H9 (cell line): ENCODE measurements around the gene FUT9. TPM values are rescaled to one million over a fixed set of nuclear protein-coding genes. Genes with fewer than 3 reads are reported as not detected.

ENCODE experiments used
- DNase-seq: peaks from one replicate; pipeline ENCODE4 v3.0.0-alpha.2; 2017
- H2AFZ ChIP-seq: one replicate; pipeline ENCODE4 v1.6.1; 2013; ENCODE audit warnings: mild to moderate bottlenecking, low read length, control low read depth, moderate library complexity
- H2AK5ac ChIP-seq: 2 replicates; pipeline ENCODE4 v1.6.1; 2013; ENCODE audit warnings: low read length, control low read depth, mixed read lengths; ENCODE audit not compliant: insufficient read length
- H2BK120ac ChIP-seq: one replicate; pipeline ENCODE4 v1.6.1; 2013; ENCODE audit warnings: low read depth, mild to moderate bottlenecking, low read length, control low read depth, inconsistent platforms; ENCODE audit not compliant: poor library complexity, severe bottlenecking
- H2BK12ac ChIP-seq: 2 replicates; pipeline ENCODE4 v1.6.1; 2013; ENCODE audit warnings: low read length, control low read depth, mixed read lengths, low read depth; ENCODE audit not compliant: insufficient read length
- H2BK15ac ChIP-seq: 2 replicates; pipeline ENCODE4 v1.6.1; 2013; ENCODE audit warnings: low read depth, low read length, control low read depth
- H2BK20ac ChIP-seq: one replicate; pipeline ENCODE4 v1.6.1; 2013; ENCODE audit warnings: low read depth, mild to moderate bottlenecking, low read length, control low read depth, inconsistent platforms; ENCODE audit not compliant: poor library complexity, severe bottlenecking
- H2BK5ac ChIP-seq: 2 replicates; pipeline ENCODE4 v1.6.1; 2013; ENCODE audit warnings: low read length, control low read depth, mixed read lengths; ENCODE audit not compliant: insufficient read length
- H3K14ac ChIP-seq: 2 replicates; pipeline ENCODE4 v1.6.1; 2013; ENCODE audit warnings: low read length, control low read depth; ENCODE audit not compliant: insufficient read depth
- H3K18ac ChIP-seq: 2 replicates; pipeline ENCODE4 v1.6.1; 2013; ENCODE audit warnings: low read depth, mild to moderate bottlenecking, mixed read lengths, low read length, control low read depth; ENCODE audit not compliant: insufficient read length
- H3K23ac ChIP-seq: 2 replicates; pipeline ENCODE4 v1.6.1; 2013; ENCODE audit warnings: low read length, control low read depth, mixed read lengths, low read depth; ENCODE audit not compliant: insufficient read length
- H3K23me2 ChIP-seq: 2 replicates; pipeline ENCODE4 v1.6.1; 2013; ENCODE audit warnings: low read depth, mild to moderate bottlenecking, mixed read lengths, low read length, control low read depth; ENCODE audit not compliant: insufficient read length, poor library complexity, severe bottlenecking
- H3K27ac ChIP-seq: 2 replicates; pipeline ENCODE4 v1.5.1; 2013; ENCODE audit warnings: low read length, control low read depth, mixed read lengths, low read depth; ENCODE audit not compliant: insufficient read length
- H3K27me3 ChIP-seq: 2 replicates; pipeline ENCODE4 v1.6.1; 2013; ENCODE audit warnings: low read length, control low read depth, inconsistent platforms; ENCODE audit not compliant: insufficient read depth
- H3K4ac ChIP-seq: 2 replicates; pipeline ENCODE4 v1.6.1; 2013; ENCODE audit warnings: low read depth, mild to moderate bottlenecking, control low read depth, inconsistent platforms, low read length, moderate library complexity
- H3K4me1 ChIP-seq: 2 replicates; pipeline ENCODE4 v1.6.1; 2013; ENCODE audit warnings: low read length, control low read depth, inconsistent platforms; ENCODE audit not compliant: insufficient read depth
- H3K4me2 ChIP-seq: 2 replicates; pipeline ENCODE4 v1.6.1; 2013; ENCODE audit warnings: low read length, control low read depth, mixed read lengths; ENCODE audit not compliant: insufficient read length, insufficient read depth
- H3K56ac ChIP-seq: 2 replicates; pipeline ENCODE4 v1.6.1; 2013; ENCODE audit warnings: low read depth, mild to moderate bottlenecking, mixed read lengths, low read length, control low read depth; ENCODE audit not compliant: insufficient read length
- H3K79me1 ChIP-seq: 2 replicates; pipeline ENCODE4 v1.6.1; 2013; ENCODE audit warnings: low read depth, mild to moderate bottlenecking, moderate library complexity, low read length, control low read depth, inconsistent platforms; ENCODE audit not compliant: insufficient read depth, poor library complexity, severe bottlenecking
- H3K79me2 ChIP-seq: 2 replicates; pipeline ENCODE4 v1.6.1; 2013; ENCODE audit warnings: low read length, control low read depth, inconsistent platforms; ENCODE audit not compliant: insufficient read depth
- H3K9ac ChIP-seq: 2 replicates; pipeline ENCODE4 v1.6.1; 2013; ENCODE audit warnings: low read length, control low read depth, mixed read lengths; ENCODE audit not compliant: insufficient read length; ENCODE audit errors: extremely low read depth
- H3K9me3 ChIP-seq: one replicate; pipeline ENCODE4 v1.6.1; 2013; ENCODE audit warnings: low read depth, low read length, inconsistent platforms; ENCODE audit not compliant: control insufficient read depth
- H3T11ph ChIP-seq: one replicate; pipeline ENCODE4 v1.6.1; 2013; ENCODE audit warnings: mild to moderate bottlenecking, low read length, control low read depth, inconsistent platforms
- H4K20me1 ChIP-seq: one replicate; pipeline ENCODE4 v1.6.1; 2013; ENCODE audit not compliant: control insufficient read depth, insufficient read length, insufficient read depth
- H4K5ac ChIP-seq: 2 replicates; pipeline ENCODE4 v1.6.1; 2013; ENCODE audit warnings: low read depth, mild to moderate bottlenecking, mixed read lengths, low read length, control low read depth; ENCODE audit not compliant: insufficient read length
- H4K8ac ChIP-seq: replicated peaks from 2 replicates; pipeline ENCODE4 v1.6.1; 2013; ENCODE audit warnings: low read length, control low read depth, mixed read lengths, low read depth; ENCODE audit not compliant: insufficient read length
- H4K91ac ChIP-seq: 2 replicates; pipeline ENCODE4 v1.6.1; 2013; ENCODE audit warnings: low read depth, mild to moderate bottlenecking, moderate library complexity, mixed read lengths, low read length, control low read depth; ENCODE audit not compliant: insufficient read length
- H3K27ac Mint-ChIP-seq, 3 experiments: 2 replicates in 2 of 3; 3 replicates in 1 of 3; pipeline ENCODE4 v1.8.0; 2020 to 2021; ENCODE audit warnings: mixed read lengths in 3 of 3, mild to moderate bottlenecking in 1 of 3, moderate library complexity in 1 of 3
- H3K27me3 Mint-ChIP-seq: 2 replicates; pipeline ENCODE4 v1.8.0; 2021; ENCODE audit warnings: low read depth, mild to moderate bottlenecking, moderate library complexity, mixed read lengths
- H3K36me3 Mint-ChIP-seq, 3 experiments: 2 replicates in 2 of 3; 3 replicates in 1 of 3; pipeline ENCODE4 v1.8.0; 2020 to 2021; ENCODE audit warnings: low read depth in 3 of 3, mixed read lengths in 3 of 3; ENCODE audit not compliant: insufficient read depth in 1 of 3
- H3K4me1 Mint-ChIP-seq, 2 experiments: 2 replicates each; pipeline ENCODE4 v1.8.0; 2020; ENCODE audit warnings: mixed read lengths in 2 of 2
- H3K4me3 Mint-ChIP-seq, 2 experiments: 2 replicates in 1 of 2; 3 replicates in 1 of 2; pipeline ENCODE4 v1.8.0; 2020 to 2021; ENCODE audit warnings: mild to moderate bottlenecking in 2 of 2, mixed read lengths in 2 of 2, moderate library complexity in 1 of 2
- H3K9me3 Mint-ChIP-seq, 2 experiments: 2 replicates in 1 of 2; 3 replicates in 1 of 2; pipeline ENCODE4 v1.8.0; 2020; ENCODE audit warnings: mild to moderate bottlenecking in 2 of 2, mixed read lengths in 2 of 2, moderate library complexity in 1 of 2
- WGBS: extraction: QIAGEN DNeasy Blood & Tissue Kit; methylation state at CpG from one replicate; pipeline ENCODE4 v1.1.7; 2013; ENCODE audit warnings: missing lambda C conversion rate, low lambda C conversion rate, mixed read lengths; ENCODE audit not compliant: insufficient read length; ENCODE audit errors: extremely low coverage; 5-methylcytosine and 5-hydroxymethylcytosine counted together
- total RNA-seq: library from RNA; stranded (reverse); gene quantifications from 2 replicates; pipeline ENCODE4 v1.2.1, GENCODE V29; 2021
- TF ChIP-seq, protein P1 (sequence below): fragments of 200-600 bp; sonication (generic); conservative IDR thresholded peaks from 3 replicates; pipeline ENCODE4 v1.8.0; 2021; ENCODE audit warnings: antibody characterized with exemption, mild to moderate bottlenecking

The FUT9 gene
- total RNA-seq, 1 experiment from 2014 or later, result 1.6 TPM

DNA sequence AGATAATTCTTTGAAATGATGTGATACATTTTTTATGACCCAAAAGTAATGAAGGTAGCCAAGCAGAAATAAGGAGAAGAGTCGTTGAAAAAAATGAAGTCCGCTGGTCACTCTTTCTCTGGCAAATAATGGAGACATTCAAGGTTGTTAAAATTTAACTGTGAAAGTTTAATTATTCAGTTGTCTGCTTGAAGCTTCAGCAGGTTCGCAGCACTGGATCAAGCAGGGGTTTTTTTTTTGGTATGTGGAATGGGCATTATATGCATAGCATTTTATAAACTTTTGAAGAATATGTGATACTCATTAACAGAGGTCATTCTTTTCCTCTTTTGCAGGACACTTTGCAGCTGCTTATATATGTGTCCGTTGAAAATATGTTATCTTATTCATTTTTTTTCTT lies 21.6 kb upstream of the FUT9 start:
- Histone ChIP-seq H3K23ac (no peak overlapping the region), H3K14ac (no peak overlapping the region), H3K23me2 (no peaks in the 10 kb centered on the region), H3K27me3 (no peaks in the 10 kb centered on the region), H2BK120ac (no peak overlapping the region), H4K5ac (no peak overlapping the region), H3K4ac (no peak overlapping the region), H4K91ac (no peak overlapping the region), H3K27ac (no peak overlapping the region), H2BK20ac (no peak overlapping the region), H2AFZ (no peak overlapping the region), H3K9me3 (no peaks in the 10 kb centered on the region), H3K4me2 (no peak overlapping the region), H3K18ac (no peak overlapping the region), H2BK5ac (no peak overlapping the region), H3K9ac (no peak overlapping the region), H2AK5ac (no peak overlapping the region), H2BK15ac (no peak overlapping the region), H3T11ph (no peak overlapping the region), H2BK12ac (no peak overlapping the region), H4K20me1 (no peaks in the 10 kb centered on the region), H3K79me1 (no peaks in the 10 kb centered on the region), H3K4me1 (no peaks in the 10 kb centered on the region), H4K8ac (no peak overlapping the region), H3K79me2 (no peaks in the 10 kb centered on the region), H3K56ac (no peak overlapping the region)
- H3K4me1 Mint-ChIP-seq, result peaks cover 10 to 12% of the 10 kb centered on the region in 2 experiments
- no peak for DNase-seq
- no peak overlapping the region for H3K27ac Mint-ChIP-seq
- TF ChIP-seq, protein P1, sequence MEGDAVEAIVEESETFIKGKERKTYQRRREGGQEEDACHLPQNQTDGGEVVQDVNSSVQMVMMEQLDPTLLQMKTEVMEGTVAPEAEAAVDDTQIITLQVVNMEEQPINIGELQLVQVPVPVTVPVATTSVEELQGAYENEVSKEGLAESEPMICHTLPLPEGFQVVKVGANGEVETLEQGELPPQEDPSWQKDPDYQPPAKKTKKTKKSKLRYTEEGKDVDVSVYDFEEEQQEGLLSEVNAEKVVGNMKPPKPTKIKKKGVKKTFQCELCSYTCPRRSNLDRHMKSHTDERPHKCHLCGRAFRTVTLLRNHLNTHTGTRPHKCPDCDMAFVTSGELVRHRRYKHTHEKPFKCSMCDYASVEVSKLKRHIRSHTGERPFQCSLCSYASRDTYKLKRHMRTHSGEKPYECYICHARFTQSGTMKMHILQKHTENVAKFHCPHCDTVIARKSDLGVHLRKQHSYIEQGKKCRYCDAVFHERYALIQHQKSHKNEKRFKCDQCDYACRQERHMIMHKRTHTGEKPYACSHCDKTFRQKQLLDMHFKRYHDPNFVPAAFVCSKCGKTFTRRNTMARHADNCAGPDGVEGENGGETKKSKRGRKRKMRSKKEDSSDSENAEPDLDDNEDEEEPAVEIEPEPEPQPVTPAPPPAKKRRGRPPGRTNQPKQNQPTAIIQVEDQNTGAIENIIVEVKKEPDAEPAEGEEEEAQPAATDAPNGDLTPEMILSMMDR, result no peak
- no CpG with 5 or more reads among the region's 4 CpGs for WGBS
- H3K4me3 Mint-ChIP-seq, result no peak overlapping the region
- peaks cover 14 to 25% (median 23%) of the 10 kb centered on the region in 3 experiments; a peak in 6 of 7 replicates for H3K36me3 Mint-ChIP-seq
- H3K9me3 Mint-ChIP-seq, result peaks cover 27 to 28% of the 10 kb centered on the region in 2 experiments
- H3K27me3 Mint-ChIP-seq, result no peaks in the 10 kb centered on the region
